Measurements from ENCODE around the gene ITFG1.

- TF ChIP-seq CTCF (IDR thresholded peaks at IDR 0.05): no peak
- TF ChIP-seq POLR2A (IDR thresholded peaks at IDR 0.05): no peak
Observed at GRCh38 chr16:47492036-47492427, 31.2 kb upstream of the ITFG1 start.

Measured in suprapubic skin (tissue), 3 donors.